Ascending aorta (tissue), 2 donors: Measurements from ENCODE around the gene TAC1. TPM values are rescaled to one million over a fixed set of nuclear protein-coding genes. Genes with fewer than 3 reads are reported as not detected.
A peak's percentile ranks its signal among the peaks of the same experiment; 100 is the strongest.

Experiments used
- DNase-seq, 2 donors: peaks; one replicate each; pipeline ENCODE4 v3.0.0-alpha.2; 2019; ENCODE audit warnings: low spot score in 2 of 2
- H3K27ac ChIP-seq, 2 donors: fragments of 200-600 bp; sonication (generic); one replicate each; pipeline ENCODE4 v1.5.1; 2016 to 2017; ENCODE audit warnings: mild to moderate bottlenecking in 1 of 2
- H3K27me3 ChIP-seq: fragments of 200-600 bp; sonication (generic); one replicate; pipeline ENCODE4 v1.5.1; 2017
- H3K36me3 ChIP-seq, 2 donors: fragments of 200-600 bp; sonication (generic); one replicate each; pipeline ENCODE4 v1.5.1; 2016
- H3K4me1 ChIP-seq, 2 donors: fragments of 200-600 bp; sonication (generic); one replicate each; pipeline ENCODE4 v1.5.1; 2016 to 2017; ENCODE audit warnings: mild to moderate bottlenecking in 1 of 2
- H3K4me3 ChIP-seq, 2 donors: fragments of 200-600 bp; sonication (generic); one replicate each; pipeline ENCODE4 v1.5.1; 2016 to 2017; ENCODE audit warnings: mild to moderate bottlenecking in 1 of 2
- H3K9me3 ChIP-seq, 2 donors: fragments of 200-600 bp; sonication (generic); one replicate each; pipeline ENCODE4 v1.5.1; 2016
- CTCF ChIP-seq, 3 experiments: fragments of 200-600 bp in 2 of 3; fragments of 450-650 bp in 1 of 3; sonication (generic) in 2 of 3; IDR thresholded peaks; one replicate each; pipeline ENCODE4 v1.5.1; 2016 to 2019; ENCODE audit warnings: antibody characterized with exemption in 3 of 3, mild to moderate bottlenecking in 1 of 3, moderate library complexity in 1 of 3
- intact Hi-C: fragments of 100-400 bp; cut with DNase I; formaldehyde crosslinking; loops from one replicate; pipeline ENCODE4 v1.15.1; 2023
- total RNA-seq: library from RNA; depleted of rRNA; stranded (reverse); fragments of >200 nt; gene quantifications from one replicate; pipeline ENCODE4 v1.1.0, GENCODE V29; 2016

TAC1 gene
- total RNA-seq, 1 donor from 2014 or later = not detected

GRCh38 chr7:97722386-97722785 lies 9.5 kb upstream of the TAC1 start:
- DNase-seq = no peak
- intact Hi-C loops = no loop called here
- Histone ChIP-seq H3K9me3 (no peaks in the 10 kb centered on the region), H3K36me3 (no peaks in the 10 kb centered on the region), H3K4me1 (no peaks in the 10 kb centered on the region), H3K27ac (no peak overlapping the region), H3K27me3 (no peaks in the 10 kb centered on the region), H3K4me3 (no peak overlapping the region)
- no peak for TF ChIP-seq CTCF (IDR thresholded peaks at IDR 0.05)

GRCh38 chr7:97732565-97733275 lies 834 bp downstream of the TAC1 start:
- no peak for DNase-seq
- Histone ChIP-seq H3K4me3 (peak overlapping the region; percentile 26 to 43), H3K27me3 (no peaks in the 10 kb centered on the region), H3K36me3 (no peaks in the 10 kb centered on the region), H3K27ac (no peak overlapping the region), H3K4me1 (no peaks in the 10 kb centered on the region), H3K9me3 (no peaks in the 10 kb centered on the region)
- TF ChIP-seq CTCF (IDR thresholded peaks at IDR 0.05) = no peak
- intact Hi-C loops = no loop called here

- Histone ChIP-seq H3K36me3 (no peaks in the 10 kb centered on the region), H3K27me3 (no peaks in the 10 kb centered on the region), H3K27ac (no peak overlapping the region), H3K9me3 (no peaks in the 10 kb centered on the region), H3K4me3 (peak overlapping the region; percentile 26 to 43), H3K4me1 (no peaks in the 10 kb centered on the region)
- DNase-seq = no peak
- intact Hi-C loops = no loop called here
- no peak for TF ChIP-seq CTCF (IDR thresholded peaks at IDR 0.05)
Measured at GRCh38 chr7:97733276-97734161, 1.6 kb downstream of the TAC1 start.

- no peak for TF ChIP-seq CTCF (IDR thresholded peaks at IDR 0.05)
- intact Hi-C loops = no loop called here
- H3K4me1 ChIP-seq = no peaks in the 10 kb centered on the region
- H3K36me3 ChIP-seq = no peaks in the 10 kb centered on the region
- H3K27me3 ChIP-seq = no peaks in the 10 kb centered on the region
- no peak for DNase-seq
- no peak overlapping the region for H3K27ac ChIP-seq
- H3K4me3 ChIP-seq = no peak overlapping the region
- H3K9me3 ChIP-seq = no peaks in the 10 kb centered on the region
Measured at GRCh38 chr7:97734255-97734654, 2.4 kb downstream of the TAC1 start.

GRCh38 chr7:97735075-97735474 lies 3.2 kb downstream of the TAC1 start:
- no peak for DNase-seq
- no peaks in the 10 kb centered on the region for H3K9me3 ChIP-seq
- no peak overlapping the region for H3K27ac ChIP-seq
- no peaks in the 10 kb centered on the region for H3K4me1 ChIP-seq
- no peaks in the 10 kb centered on the region for H3K27me3 ChIP-seq
- intact Hi-C loops = no loop called here
- no peak for TF ChIP-seq CTCF (IDR thresholded peaks at IDR 0.05)
- H3K4me3 ChIP-seq = no peak overlapping the region
- H3K36me3 ChIP-seq = no peaks in the 10 kb centered on the region
